Gastroesophageal sphincter (tissue), 3 donors: ENCODE measurements around the gene PRKN.

ENCODE experiments used
- CTCF ChIP-seq, 4 experiments: fragments of 200-600 bp in 2 of 4; fragments of 450-650 bp in 2 of 4; sonication (generic) in 1 of 4; IDR thresholded peaks; one replicate each; pipeline ENCODE4 v1.5.1; 2017 to 2019; ENCODE audit warnings: antibody characterized with exemption in 4 of 4, mild to moderate bottlenecking in 2 of 4, moderate library complexity in 2 of 4
- EP300 ChIP-seq: sonication (generic); formaldehyde crosslinking; IDR thresholded peaks from one replicate; pipeline ENCODE4 v1.6.1; 2017; ENCODE audit warnings: antibody characterized with exemption, mild to moderate bottlenecking

DNA sequence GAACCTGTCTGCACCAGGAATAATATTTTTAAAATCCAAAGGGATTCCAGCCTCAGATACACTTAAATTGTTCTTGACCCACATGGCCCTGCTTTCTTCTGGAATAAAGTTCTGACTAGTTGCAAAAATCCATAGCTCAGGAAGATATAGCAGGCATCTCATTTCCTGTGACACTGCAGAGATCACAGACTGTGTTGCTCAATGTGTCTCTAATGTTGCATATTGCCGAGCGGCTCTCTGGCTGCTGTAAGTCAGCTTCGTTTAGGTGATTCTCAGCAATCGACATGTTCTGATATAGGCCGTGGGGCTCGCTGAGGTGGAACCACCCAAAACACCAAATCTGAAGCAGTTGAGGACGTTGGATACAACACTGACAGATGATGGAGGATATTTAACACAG, 955.4 kb downstream of the PRKN start:
- TF ChIP-seq CTCF (IDR thresholded peaks at IDR 0.05) (no peak), EP300 (no peak)
